Skeletal muscle satellite cell (primary cell): ENCODE data around the gene AP5Z1.
"Not testable (repeated sequence)": the region's sequence is repeated elsewhere in the genome, so short reads cannot be mapped to it uniquely, and the experiment has no call there.

Experiments used
- H3K27me3 ChIP-seq: 2 replicates; pipeline ENCODE4 v1.7.0; 2013; ENCODE audit warnings: low read length; ENCODE audit not compliant: control insufficient read depth, insufficient read depth
- H3K36me3 ChIP-seq: 2 replicates; pipeline ENCODE4 v1.7.0; 2013; ENCODE audit warnings: mild to moderate bottlenecking, control low read depth, low read length; ENCODE audit not compliant: insufficient read depth
- H3K4me1 ChIP-seq: 2 replicates; pipeline ENCODE4 v1.7.0; 2013; ENCODE audit warnings: low read length; ENCODE audit not compliant: control insufficient read depth, insufficient read depth
- H3K4me2 ChIP-seq: 2 replicates; pipeline ENCODE4 v1.7.0; 2013; ENCODE audit warnings: mild to moderate bottlenecking, low read length
- H3K4me3 ChIP-seq: 2 replicates; pipeline ENCODE4 v1.7.0; 2013; ENCODE audit warnings: low read length
- H3K9ac ChIP-seq: 2 replicates; pipeline ENCODE4 v1.7.0; 2013; ENCODE audit warnings: mild to moderate bottlenecking, low read depth, low read length, moderate library complexity
- H3K9me3 ChIP-seq: replicated peaks from 2 replicates; pipeline ENCODE4 v1.7.0; 2013; ENCODE audit warnings: mild to moderate bottlenecking, control low read depth, low read length

Gene AP5Z1

DNA sequence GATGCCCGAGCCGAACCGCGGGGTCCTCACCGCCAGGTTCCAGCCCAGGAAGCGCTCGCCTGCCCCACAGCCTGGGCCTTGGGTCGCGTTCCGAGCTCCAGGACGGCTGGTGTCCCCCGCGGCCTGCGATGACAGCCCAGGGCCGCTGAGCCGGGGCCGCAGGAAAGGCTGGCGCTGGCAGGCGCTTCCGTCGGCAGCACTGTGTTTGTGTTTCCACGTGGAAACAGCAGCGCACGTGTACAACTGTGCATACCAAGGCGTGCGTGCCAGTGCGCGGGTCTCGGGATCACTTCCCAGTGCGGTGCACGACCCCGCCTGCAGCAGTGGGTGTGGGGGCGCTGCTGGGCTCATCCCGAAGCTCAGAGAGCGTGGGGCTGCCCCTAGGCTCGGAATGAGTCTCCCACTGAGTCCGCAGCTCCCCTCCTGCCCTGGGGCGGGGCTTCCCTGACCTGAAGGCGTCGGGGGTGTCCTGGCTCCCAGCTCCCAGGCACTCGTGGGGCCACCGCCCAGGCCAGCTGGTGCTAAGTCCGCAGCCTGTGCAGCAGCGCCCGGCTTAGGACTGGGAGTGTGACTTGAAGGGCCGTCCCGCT lies 17.2 kb downstream of the AP5Z1 start:
- Histone ChIP-seq H3K4me2 (no peak overlapping the region), H3K36me3 (peaks cover 50% of the 10 kb centered on the region), H3K9ac (no peak overlapping the region), H3K4me3 (no peak overlapping the region), H3K27me3 (no peaks in the 10 kb centered on the region), H3K9me3 (no peaks in the 10 kb centered on the region), H3K4me1 (no peaks in the 10 kb centered on the region)

DNA sequence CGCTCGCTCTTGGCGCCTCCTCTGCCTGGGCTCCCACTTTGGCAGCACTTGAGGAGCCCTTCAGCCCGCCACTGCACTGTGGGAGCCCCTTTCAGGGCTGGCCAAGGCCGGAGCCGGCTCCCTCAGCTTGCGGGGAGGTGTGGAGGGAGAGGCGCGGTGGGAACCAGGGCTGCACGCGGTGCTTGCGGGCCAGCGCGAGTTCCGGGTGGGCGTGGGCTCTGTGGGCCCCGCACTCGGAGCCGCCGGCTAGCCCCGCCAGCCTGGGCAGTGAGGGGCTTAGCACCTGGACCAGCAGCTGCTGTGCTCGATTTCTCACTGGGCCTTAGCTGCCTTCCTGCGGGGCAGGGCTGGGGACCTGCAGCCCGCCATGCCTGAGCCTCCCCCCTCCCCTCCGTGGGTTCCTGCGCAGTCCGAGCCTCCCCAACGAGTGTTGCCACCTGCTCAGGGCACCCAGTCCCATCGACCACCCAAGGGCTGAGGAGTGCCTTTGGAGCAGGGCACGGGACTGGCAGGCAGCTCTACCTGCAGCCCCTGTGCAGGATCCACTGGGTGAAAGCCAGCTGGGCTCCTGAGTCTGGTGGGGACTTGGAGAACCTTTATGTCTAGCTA lies 18.1 kb downstream of the AP5Z1 start:
- peaks cover 41% of the 10 kb centered on the region for H3K36me3 ChIP-seq
- H3K4me2 ChIP-seq, H3K9me3 ChIP-seq, H3K27me3 ChIP-seq, H3K4me1 ChIP-seq, H3K9ac ChIP-seq, H3K4me3 ChIP-seq: not testable (repeated sequence)

DNA sequence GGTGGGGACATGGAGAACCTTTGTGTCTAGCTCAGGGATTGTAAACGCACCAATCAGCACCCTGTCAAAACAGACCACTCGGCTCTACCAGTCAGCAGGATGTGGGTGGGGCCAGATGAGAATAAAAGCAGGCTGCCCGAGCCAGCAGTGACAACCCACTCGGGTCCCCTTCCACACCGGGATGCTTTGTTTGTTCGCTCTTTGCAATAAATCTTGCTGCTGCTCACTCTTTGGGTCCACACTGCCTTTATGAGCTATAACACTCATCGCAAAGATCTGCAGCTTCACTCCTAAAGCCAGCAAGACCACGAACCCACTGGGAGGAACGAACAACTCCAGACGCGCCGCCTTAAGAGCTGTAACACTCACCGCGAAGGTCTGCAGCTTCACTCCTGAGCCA lies 18.7 kb downstream of the AP5Z1 start:
- not testable (repeated sequence) for H3K4me3 ChIP-seq, H3K4me2 ChIP-seq, H3K9ac ChIP-seq, H3K27me3 ChIP-seq, H3K9me3 ChIP-seq, H3K4me1 ChIP-seq
- peaks cover 36% of the 10 kb centered on the region for H3K36me3 ChIP-seq

GRCh38 chr7:4794591-4795350 lies 19.3 kb downstream of the AP5Z1 start:
- H3K9ac ChIP-seq = no peak overlapping the region
- H3K4me1 ChIP-seq = peaks cover 4% of the 10 kb centered on the region
- peaks cover 31% of the 10 kb centered on the region for H3K36me3 ChIP-seq
- no peak overlapping the region for H3K4me3 ChIP-seq
- no peaks in the 10 kb centered on the region for H3K27me3 ChIP-seq
- no peaks in the 10 kb centered on the region for H3K9me3 ChIP-seq
- H3K4me2 ChIP-seq = no peak overlapping the region

- Histone ChIP-seq H3K27me3 (no peaks in the 10 kb centered on the region), H3K4me1 (peaks cover 4% of the 10 kb centered on the region), H3K36me3 (peaks cover 14% of the 10 kb centered on the region), H3K9me3 (no peaks in the 10 kb centered on the region), H3K4me2 (no peak overlapping the region), H3K4me3 (no peak overlapping the region), H3K9ac (no peak overlapping the region)
These were observed 21.0 kb downstream of the AP5Z1 start for GRCh38 chr7:4796453-4796852.

DNA sequence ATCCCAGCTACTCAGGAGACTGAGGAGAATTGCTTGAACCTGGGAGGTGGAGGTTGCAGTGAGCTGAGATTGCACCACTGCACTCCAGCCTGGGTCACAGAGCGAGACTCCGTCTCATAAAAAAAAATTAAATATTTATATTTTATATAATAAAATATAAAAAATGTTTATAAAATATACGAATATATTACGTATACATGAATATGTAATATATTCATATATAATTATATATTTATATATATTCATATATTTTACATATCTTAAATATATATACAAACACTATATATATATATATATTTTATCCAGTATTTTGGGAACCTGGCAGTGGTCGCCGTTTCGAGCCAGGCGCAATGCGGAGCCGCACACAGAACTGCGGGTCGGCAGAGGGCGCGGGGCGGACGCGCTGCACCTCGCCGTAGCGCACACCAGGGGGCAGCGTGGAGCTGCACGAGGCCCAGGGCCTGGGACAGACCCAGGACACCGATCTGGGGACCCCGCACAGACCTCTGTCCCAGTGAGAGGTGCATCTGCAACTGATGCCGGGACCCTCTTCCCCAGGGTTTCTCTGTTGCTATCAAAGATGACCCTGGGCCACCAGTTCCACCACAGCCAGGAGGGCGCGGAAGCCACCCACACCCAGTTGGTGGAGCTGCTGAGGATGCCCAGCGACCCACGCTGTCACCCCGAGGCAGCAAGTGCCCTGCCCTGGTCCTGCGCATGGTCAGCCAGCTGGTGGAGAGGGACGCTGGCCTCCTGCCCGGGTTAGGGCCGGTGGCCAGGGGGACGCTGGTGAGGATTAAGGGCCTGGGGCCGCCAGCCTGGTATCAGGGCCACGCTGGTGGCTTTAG lies 22.7 kb downstream of the AP5Z1 start:
- no peaks in the 10 kb centered on the region for H3K36me3 ChIP-seq
- no peak overlapping the region for H3K4me3 ChIP-seq
- no peak overlapping the region for H3K9ac ChIP-seq
- no peaks in the 10 kb centered on the region for H3K27me3 ChIP-seq
- H3K9me3 ChIP-seq = no peaks in the 10 kb centered on the region
- peaks cover 4% of the 10 kb centered on the region for H3K4me1 ChIP-seq
- peak overlapping the region; percentile 48 for H3K4me2 ChIP-seq

- H3K4me2 ChIP-seq = no peak overlapping the region
- peaks cover 4% of the 10 kb centered on the region for H3K4me1 ChIP-seq
- H3K27me3 ChIP-seq = no peaks in the 10 kb centered on the region
- no peaks in the 10 kb centered on the region for H3K36me3 ChIP-seq
- H3K9me3 ChIP-seq = no peaks in the 10 kb centered on the region
- H3K9ac ChIP-seq = no peak overlapping the region
- H3K4me3 ChIP-seq = no peak overlapping the region
These were observed 23.3 kb downstream of the AP5Z1 start for GRCh38 chr7:4798706-4799235.

GRCh38 chr7:4799508-4800268 lies 24.3 kb downstream of the AP5Z1 start:
- Histone ChIP-seq H3K4me2 (no peak overlapping the region), H3K9me3 (no peaks in the 10 kb centered on the region), H3K9ac (no peak overlapping the region), H3K4me1 (peaks cover 4% of the 10 kb centered on the region), H3K4me3 (no peak overlapping the region), H3K27me3 (no peaks in the 10 kb centered on the region), H3K36me3 (no peaks in the 10 kb centered on the region)

DNA sequence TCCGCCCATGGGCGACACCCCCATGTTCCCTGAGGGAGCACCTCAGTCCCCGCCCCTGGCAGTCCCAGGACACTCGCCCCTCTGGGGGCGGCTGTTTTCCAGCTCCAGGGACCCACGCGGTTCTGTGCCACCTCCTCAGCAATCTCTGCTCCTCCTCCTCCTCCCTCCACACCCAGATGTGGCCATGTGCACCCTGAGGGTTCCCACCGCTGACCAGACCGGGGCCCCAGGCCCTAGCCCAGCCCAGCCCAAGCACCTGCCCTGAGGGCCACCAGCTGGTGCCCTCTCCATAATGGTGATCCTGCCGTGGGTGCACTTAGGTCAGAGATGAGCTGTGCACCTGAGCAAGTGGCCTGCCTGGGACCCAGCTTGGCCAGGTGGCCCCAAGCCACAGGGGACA lies 25.1 kb downstream of the AP5Z1 start:
- no peak overlapping the region for H3K4me3 ChIP-seq
- no peak overlapping the region for H3K9ac ChIP-seq
- no peaks in the 10 kb centered on the region for H3K9me3 ChIP-seq
- peaks cover 4% of the 10 kb centered on the region for H3K4me1 ChIP-seq
- H3K4me2 ChIP-seq = no peak overlapping the region
- no peaks in the 10 kb centered on the region for H3K27me3 ChIP-seq
- H3K36me3 ChIP-seq = no peaks in the 10 kb centered on the region

- Histone ChIP-seq H3K9ac (no peak overlapping the region), H3K4me1 (peaks cover 4% of the 10 kb centered on the region), H3K4me3 (no peak overlapping the region), H3K36me3 (no peaks in the 10 kb centered on the region), H3K4me2 (no peak overlapping the region), H3K27me3 (no peaks in the 10 kb centered on the region), H3K9me3 (no peaks in the 10 kb centered on the region)
These were observed 25.8 kb downstream of the AP5Z1 start for GRCh38 chr7:4800926-4801838.
